Activated CD4-positive, alpha-beta T cell treated with anti-CD3 and anti-CD28 coated beads for 48 hours (primary cell): ENCODE measurements around the gene HIGD1B.
"Not testable (repeated sequence)": the region's sequence is repeated elsewhere in the genome, so short reads cannot be mapped to it uniquely, and the experiment has no call there.

Experiments
- DNase-seq: peaks from one replicate; pipeline ENCODE4 v3.0.0-alpha.2; 2020

HIGD1B gene

GRCh38 chr17:44847586-44847985 is at the start of gene HIGD1B:
TSS of gene HIGD1B (plus strand) at chr17:44847883. CDS start at chr17:44848153, 270 bp downstream.
- DNase-seq, result no peak

GRCh38 chr17:44798356-44798755 is 49.3 kb upstream of the HIGD1B start:
- DNase-seq, result no peak

- no peak for DNase-seq
Measured at GRCh38 chr17:44801880-44802279, 45.8 kb upstream of the HIGD1B start.

- no peak for DNase-seq
Measured at GRCh38 chr17:44804302-44805089, 43.2 kb upstream of the HIGD1B start.

- no peak for DNase-seq
Measured at GRCh38 chr17:44807093-44807816, 40.4 kb upstream of the HIGD1B start.

- no peak for DNase-seq
Measured at GRCh38 chr17:44807817-44808155, 39.9 kb upstream of the HIGD1B start.

GRCh38 chr17:44808156-44808555 is 39.5 kb upstream of the HIGD1B start:
- DNase-seq, result no peak

- not testable (repeated sequence) for DNase-seq
Measured at GRCh38 chr17:44808656-44809388, 38.9 kb upstream of the HIGD1B start.

GRCh38 chr17:44812263-44812662 is 35.4 kb upstream of the HIGD1B start:
- DNase-seq, result no peak

- not testable (repeated sequence) for DNase-seq
Measured at GRCh38 chr17:44818508-44818907, 29.2 kb upstream of the HIGD1B start.

GRCh38 chr17:44820631-44821212 is 27.0 kb upstream of the HIGD1B start:
- no peak for DNase-seq

- not testable (repeated sequence) for DNase-seq
Measured at GRCh38 chr17:44825236-44825635, 22.4 kb upstream of the HIGD1B start.

- DNase-seq, result no peak
Measured at GRCh38 chr17:44826123-44826790, 21.4 kb upstream of the HIGD1B start.

GRCh38 chr17:44827863-44828262 is 19.8 kb upstream of the HIGD1B start:
- DNase-seq, result no peak

GRCh38 chr17:44828919-44829522 is 18.7 kb upstream of the HIGD1B start:
- peak; percentile 16 for DNase-seq

- peak; percentile 19 for DNase-seq
Measured at GRCh38 chr17:44829523-44830358, 17.9 kb upstream of the HIGD1B start, which contains the start of gene GJC1. TSS of gene GJC1 (minus strand) at chr17:44830287. CDS start at chr17:44805817, 24,470 bp downstream.

GRCh38 chr17:44830359-44831288 is 17.1 kb upstream of the HIGD1B start:
- peak; percentile 28 for DNase-seq

GRCh38 chr17:44831371-44831770 is 16.3 kb upstream of the HIGD1B start:
- DNase-seq, result no peak

- no peak for DNase-seq
Measured at GRCh38 chr17:44832805-44833204, 14.9 kb upstream of the HIGD1B start.

- DNase-seq, result no peak
Measured at GRCh38 chr17:44837196-44837595, 10.5 kb upstream of the HIGD1B start.
